Kidney capillary endothelial cell (primary cell): ENCODE results near the gene BGLAP.
A peak's percentile ranks its signal among the peaks of the same experiment; 100 is the strongest.
"Not testable (repeated sequence)": the region's sequence is repeated elsewhere in the genome, so short reads cannot be mapped to it uniquely, and the experiment has no call there.

ENCODE experiments used
- DNase-seq: peaks from one replicate; pipeline ENCODE4 v3.0.0-alpha.2; 2018; ENCODE audit warnings: low spot score

The BGLAP gene

GRCh38 chr1:156241926-156242325 is at the start of gene BGLAP:
Gene BGLAP (plus strand): TSS chr1:156242184. CDS start chr1:156242232, 48 bp downstream.
- no peak for DNase-seq

DNA sequence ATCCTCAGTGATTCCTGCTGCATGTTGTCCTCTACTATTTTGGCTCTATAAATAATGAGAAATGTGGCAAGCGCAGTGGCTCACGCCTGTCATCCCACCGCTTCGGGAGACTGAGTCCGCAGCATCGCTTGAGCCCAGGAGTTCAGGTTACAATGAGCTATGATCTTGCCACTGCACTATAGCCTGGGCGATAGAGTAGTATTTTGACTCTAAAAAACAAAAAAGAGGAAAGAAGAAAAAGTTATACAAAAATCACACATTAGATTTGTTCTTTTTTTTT is 48.8 kb upstream of the BGLAP start:
- no peak for DNase-seq

DNA sequence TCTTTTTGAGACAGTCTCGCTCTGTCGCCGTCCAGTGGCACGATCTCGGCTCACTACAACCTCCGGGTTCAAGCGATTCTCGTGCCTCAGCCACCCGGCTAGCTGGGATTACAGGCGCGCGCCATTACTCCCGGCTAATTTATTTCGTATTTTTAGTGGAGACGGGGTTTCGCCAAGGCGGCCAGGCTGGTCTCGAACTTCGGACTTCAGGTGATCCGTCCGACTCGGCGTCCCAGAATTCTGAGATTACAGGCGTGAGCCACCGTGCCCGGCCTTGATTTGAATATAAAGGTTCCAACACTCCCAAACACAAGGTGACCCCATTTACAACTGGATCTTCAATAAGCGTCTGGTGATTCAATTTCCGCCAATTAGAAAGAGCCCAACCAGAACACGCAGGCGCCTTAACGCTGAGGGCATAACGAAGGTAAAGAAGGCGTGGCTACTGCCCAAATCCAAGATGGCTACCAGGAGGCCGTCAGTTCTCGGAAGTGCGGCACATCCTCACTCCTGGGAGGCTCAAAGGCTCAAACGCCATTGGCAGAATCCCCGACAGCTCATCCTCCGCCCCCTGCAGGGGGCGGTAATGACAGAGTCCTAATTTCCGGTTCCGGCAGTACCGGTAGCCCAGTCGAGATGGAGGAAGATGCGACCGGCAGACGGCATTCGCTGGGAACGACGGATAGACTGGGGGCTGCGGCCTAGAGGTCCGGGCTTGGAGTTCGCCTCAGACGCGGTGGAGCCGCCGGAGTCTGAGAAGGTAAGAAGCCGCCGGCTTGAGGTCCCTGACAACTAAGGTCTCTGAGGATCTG is 48.3 kb upstream of the BGLAP start, which contains the start of gene SLC25A44:
TSS of gene SLC25A44 (plus strand) at position 617 of the 812 bp plus-strand sequence. CDS start 5,744 bp downstream, outside the sequence.
- DNase-seq: peak; percentile 98

DNA sequence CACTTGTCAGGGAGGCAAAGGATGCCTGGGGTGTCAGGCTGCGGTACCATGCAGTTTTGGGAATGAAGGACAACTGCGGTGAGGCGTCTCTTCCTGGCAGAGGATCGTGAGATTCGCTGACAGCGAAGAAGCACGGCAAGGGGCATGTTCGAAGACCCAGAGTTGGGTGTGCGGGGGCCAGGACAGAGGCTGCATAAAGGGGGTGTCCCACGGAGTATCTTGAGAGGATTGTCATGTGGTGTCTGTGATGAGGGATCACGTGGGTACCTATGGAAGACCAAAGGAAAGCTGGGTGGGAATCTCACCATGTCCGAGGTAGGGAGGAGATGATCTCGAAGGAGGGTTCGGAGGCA is 47.7 kb upstream of the BGLAP start:
- DNase-seq: no peak

- DNase-seq: no peak
Measured at GRCh38 chr1:156195853-156196252, 46.1 kb upstream of the BGLAP start.

DNA sequence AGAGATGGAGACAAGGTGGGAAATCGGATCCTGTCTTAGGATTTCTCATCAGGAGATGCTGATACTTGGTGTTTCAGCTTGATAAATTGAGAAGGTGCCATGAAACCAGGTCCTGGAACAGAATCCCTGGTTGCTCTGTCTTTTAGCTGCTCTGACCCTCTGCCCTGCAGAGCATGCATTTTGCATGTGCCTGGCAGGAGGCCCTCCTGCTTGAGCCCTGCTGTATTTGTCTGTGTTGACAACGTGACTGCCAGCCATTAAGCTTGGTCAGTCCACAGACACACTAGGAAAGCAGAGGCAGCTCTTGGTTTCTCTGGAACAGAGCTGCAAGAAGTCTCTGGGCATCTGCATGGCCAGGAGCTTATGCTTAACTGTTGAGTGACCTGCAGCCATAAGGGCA is 45.5 kb upstream of the BGLAP start:
- DNase-seq: no peak

GRCh38 chr1:156198831-156199349 is 43.1 kb upstream of the BGLAP start:
- DNase-seq: no peak

- no peak for DNase-seq
Measured at GRCh38 chr1:156200044-156200443, 41.9 kb upstream of the BGLAP start.

DNA sequence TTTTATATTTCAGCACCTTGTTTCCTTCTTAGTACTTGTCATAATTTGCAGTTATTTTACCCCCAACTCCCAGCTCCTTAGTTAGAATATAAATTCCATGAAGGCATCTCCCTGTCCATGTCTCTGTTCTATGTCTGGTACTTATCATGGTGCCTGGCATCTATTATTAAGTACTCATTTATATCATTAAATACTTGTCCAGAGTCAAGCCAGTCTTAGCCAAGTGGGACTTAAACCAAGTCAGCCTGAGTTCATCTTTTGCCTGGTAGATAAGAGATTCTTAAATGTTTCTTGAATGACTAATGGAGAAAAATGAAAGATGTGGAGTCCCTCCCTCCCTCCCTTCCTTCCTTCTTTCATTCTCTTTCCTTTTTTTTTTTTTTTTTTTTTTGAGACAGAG is 38.7 kb upstream of the BGLAP start:
- no peak for DNase-seq

GRCh38 chr1:156204686-156205085 is 37.3 kb upstream of the BGLAP start:
- DNase-seq: no peak

- DNase-seq: no peak
Measured at GRCh38 chr1:156211243-156211642, 30.7 kb upstream of the BGLAP start.

DNA sequence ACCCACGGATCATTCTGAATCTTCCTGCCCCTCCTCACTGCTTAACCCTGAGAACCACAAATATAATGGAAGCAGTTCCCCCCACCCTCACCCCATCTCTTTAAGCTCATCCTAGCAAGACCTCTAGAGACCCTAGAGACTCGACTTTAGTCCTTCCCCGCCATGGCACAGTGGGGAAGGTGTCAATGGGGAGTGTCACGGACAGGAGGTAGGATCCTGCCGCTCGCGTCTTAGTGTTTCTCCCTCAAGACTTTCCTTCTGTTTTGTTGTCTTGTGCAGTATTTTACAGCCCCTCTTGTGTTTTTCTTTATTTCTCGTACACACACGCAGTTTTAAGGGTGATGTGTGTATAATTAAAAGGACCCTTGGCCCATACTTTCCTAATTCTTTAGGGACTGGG is 29.9 kb upstream of the BGLAP start:
- DNase-seq: no peak

- peak; percentile 92 for DNase-seq
Measured at GRCh38 chr1:156212833-156213643, 28.9 kb upstream of the BGLAP start, which contains the start of gene PMF1. Gene PMF1 (plus strand): TSS chr1:156213007. CDS start chr1:156213016, 9 bp downstream.

GRCh38 chr1:156213644-156213966 is 28.4 kb upstream of the BGLAP start:
- no peak for DNase-seq

DNA sequence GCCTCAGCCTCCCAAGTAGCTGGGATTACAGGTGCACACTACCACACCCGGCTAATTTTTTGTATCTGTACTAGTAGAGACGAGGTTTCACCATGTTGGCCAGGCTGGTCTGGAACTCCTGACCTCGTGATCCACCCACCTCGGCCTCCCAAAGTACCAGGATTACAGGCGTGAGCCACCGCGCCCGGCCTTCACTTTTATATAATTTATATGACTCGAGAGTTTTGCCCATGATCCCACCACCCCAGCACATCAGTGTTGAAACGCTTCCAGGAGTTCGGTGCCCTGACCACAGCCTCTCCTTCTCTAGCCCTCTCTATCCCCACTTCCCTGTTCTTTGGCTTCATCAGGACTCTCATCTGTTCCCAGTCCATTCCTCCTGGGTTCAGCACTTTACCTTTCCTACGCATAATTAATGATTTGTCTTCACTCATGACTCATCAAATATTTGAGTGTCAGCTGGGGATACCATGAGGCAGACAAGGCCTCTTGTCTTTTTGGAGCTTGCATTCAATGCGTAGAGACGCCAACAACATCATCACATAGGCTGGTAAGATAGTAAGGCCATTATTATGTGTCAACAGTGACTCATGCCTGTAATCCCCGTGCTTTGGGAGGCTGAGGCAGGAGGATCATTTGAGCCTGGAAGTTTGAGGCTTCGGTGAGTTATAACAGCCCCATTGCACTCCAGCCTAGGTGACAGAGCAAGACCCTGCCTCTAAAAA is 27.8 kb upstream of the BGLAP start:
- DNase-seq: no peak

DNA sequence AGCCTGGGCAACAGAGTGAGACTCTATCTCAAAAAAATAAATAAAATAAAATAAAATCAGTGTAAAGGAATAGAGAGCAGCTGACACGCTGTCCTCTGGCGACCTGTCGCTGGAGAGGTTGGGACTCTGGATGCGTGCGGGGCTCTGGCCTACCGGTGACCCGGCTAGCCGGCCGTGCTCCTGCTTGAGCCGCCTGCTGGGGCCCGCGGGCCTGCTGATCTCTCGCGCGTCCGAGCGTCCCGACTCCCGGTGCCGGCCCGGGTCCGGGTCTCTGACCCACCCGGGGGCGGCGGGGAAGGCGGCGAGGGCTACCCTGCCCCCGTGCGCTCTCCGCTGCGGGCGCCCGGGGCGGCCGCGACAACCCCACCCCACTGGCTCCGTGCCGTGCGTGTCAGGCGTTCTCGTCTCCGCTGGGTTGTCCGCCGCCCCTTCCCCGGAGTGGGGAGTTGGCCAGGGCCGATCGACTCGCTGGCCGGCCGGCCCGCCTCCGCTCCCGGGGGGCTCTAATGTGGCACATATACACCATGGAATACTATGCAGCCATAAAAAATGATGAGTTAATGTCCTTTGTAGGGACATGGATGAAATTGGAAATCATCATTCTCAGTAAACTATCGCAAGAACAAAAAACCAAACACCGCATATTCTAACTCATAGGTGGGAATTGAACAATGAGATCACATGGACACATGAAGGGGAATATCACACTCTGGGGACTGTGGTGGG is 25.5 kb upstream of the BGLAP start:
- not testable (repeated sequence) for DNase-seq

GRCh38 chr1:156217871-156218270 is 24.1 kb upstream of the BGLAP start:
- DNase-seq: peak; percentile 43

- no peak for DNase-seq
Measured at GRCh38 chr1:156220226-156220625, 21.8 kb upstream of the BGLAP start.

DNA sequence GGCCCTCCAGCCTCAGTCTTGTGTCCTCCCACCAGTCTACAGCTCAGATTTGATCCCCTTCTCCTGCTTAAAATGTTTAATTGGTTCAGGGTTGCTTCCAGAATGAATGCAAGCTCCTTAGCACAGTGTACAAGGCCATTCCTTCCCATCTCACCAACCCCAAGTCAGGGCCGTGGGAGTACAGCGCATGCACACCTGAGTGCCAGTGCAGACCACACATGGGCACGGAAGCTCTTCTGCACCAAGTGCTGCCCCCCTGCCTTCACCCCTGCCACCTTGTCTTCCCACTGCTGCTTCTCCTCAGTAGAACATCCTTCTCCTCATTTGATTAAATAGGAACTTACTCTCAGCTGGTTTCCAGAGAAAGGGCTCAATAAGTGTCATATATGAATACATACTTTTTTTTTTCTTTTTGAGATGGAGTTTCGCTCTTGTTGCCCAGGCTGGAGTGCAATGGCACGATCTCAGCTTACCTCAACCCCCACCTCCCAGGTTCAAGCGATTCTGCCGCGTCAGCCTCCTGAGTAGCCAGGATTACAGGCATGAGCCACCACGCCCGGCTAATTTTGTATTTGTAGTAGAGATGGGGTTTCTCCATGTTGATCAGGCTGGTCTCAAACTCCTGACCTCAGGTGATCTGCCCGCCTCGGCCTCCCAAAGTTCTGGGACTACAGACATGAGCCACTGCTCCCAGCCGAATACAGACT is 19.8 kb upstream of the BGLAP start:
- no peak for DNase-seq

DNA sequence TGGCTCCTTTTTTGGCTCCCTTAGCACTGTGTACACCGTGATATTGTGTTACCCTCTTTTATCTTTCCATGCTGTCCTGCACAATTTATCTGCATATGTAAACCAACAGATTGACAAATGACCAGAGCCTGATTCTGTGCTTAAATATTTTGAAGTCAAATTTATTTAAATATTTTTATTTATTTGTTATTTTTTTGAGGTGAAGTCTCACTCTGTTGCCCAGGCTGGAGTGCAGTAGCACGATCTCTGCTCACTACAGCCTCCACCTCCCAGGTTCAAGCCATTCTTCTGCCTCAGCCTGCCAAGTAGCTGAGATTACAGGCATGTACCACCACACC is 16.3 kb upstream of the BGLAP start:
- no peak for DNase-seq

GRCh38 chr1:156226116-156226538 is 15.9 kb upstream of the BGLAP start:
- DNase-seq: no peak
